GM19023 (cell line): Measurements from ENCODE around the gene SLC16A5.

Experiments
- ATAC-seq: cut with Tn5 transposase; IDR thresholded peaks from one replicate; pipeline ENCODE4 v1.9.1; 2021; ENCODE audit warnings: mild to moderate bottlenecking, moderate library complexity; ENCODE audit not compliant: unreplicated experiment

The SLC16A5 gene

DNA sequence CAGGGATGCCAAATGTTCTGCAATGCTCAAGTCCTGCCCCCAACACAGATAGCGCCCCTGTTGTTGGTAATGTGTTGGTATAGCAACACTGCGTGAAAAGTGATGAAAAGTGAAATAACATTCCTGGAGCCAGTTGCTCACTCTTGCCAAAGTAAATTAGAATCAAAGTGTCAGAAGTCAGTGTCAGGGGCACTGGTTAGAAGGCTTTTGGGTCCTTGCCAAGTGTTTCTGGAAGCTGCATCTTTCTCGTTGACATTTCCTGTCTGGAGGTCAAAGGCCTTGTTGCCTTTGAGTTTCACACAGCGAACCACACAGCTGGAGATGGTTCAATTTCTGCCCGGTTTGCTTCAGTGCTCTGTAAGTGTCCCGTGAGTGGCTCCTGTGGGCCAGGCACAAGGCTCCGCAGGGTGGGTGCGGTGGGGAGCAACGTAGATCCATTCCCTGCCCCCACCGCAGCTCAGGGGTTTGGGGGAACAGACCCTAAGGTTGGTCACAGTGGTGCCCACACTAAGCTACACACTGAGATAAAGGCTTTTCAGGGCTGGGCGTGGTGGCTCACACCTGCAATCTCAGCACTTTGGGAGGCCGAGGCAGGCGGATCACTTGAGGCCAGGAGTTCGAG is 3.6 kb upstream of the SLC16A5 start:
- ATAC-seq: no peak

DNA sequence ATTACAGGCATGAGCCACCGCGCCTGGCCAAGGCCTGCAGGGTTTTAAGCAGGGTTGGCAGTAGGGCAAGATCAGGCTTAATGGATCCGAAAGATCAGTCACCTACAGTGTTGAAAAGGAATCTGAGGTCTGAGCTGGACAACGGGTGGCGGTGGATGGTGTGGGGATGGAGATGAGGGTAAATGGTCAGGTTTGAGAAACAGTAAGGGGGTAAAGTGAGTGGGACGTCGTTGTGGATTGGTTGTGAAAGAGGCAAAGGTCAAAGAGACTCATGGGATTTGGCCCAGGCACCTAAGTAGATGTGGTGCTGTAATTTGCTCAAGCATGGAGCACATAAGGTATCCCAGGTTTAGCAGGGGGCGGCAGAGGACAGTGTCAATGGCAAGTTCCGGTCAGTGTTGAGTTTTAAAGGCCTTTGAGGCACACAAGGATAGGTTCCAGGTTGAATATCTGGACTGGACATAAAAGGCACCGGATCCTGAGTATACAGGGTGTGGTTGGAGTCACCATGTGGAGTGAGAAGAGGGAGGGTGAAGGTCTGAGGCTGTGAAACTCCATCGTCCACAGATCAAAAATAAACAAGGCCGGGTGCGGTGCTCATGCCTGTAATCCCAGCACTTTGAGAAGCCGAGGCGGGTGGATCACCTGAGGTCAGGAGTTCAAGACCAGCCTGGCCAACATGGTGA is 1.1 kb upstream of the SLC16A5 start:
- no peak for ATAC-seq

DNA sequence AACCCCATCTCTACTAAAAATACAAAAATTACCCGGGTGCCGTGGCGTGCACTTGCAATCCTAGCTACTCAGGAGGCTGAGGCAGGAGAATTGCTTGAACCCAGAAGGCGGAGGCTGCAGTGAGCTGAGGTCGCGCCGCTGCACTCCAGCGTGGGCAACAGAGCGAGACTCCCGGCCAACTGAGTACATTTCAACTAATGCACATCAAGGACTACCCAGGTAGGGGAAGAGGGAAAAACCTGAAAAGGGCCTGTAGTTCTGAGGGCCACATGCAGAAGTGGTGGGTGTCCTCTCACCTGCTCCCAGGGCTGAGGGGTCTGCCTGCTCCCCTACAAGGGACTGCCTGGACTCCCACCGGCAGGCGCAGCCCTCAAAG is 584 bp upstream of the SLC16A5 start:
- ATAC-seq: no peak

DNA sequence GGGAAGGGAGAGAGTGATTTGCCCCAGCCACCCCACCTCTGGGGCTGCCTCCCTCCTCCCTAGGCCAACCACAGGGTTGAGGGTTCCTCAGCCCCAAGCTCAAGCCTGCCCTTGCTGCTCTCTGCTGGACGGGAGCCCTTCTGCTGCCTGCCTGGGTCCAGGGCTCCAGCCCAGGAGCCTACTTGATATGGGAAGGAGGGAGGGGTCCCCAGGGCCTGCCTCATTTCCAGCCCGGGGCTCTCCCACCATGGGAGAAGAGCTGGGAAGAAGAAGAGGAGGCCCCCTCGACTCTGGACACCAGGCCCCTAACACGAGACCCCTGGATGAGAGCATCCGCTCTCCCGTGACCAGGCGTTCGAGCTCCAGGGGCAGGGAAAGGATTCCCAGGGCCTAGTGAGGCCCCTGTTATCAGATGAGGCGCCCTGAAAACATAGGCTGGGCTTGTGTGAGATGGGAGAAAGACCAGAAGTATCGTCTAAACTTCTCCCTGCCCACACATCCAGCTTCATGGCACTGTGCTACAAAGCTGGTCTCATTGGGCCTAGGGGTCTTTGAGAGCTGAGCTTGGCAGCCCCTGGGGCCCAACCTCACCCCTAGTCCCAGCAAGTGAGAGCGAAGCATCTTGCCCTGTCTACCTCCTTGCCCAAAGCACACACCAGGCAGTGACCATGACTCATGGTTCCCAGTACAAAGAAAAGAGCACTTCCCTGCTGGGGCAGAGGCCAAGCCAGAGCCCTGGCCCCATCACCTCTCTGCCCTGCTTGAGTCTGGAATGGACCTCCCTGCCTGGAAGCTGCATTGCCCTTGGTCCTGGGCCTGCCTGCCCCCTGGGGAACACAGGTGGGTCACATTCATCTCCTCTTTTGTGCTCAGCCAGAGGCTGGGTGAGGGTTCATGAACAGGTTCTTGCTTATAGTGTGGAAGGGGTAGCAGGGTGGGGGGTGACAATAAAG is 987 bp downstream of the SLC16A5 start:
- ATAC-seq: no peak

DNA sequence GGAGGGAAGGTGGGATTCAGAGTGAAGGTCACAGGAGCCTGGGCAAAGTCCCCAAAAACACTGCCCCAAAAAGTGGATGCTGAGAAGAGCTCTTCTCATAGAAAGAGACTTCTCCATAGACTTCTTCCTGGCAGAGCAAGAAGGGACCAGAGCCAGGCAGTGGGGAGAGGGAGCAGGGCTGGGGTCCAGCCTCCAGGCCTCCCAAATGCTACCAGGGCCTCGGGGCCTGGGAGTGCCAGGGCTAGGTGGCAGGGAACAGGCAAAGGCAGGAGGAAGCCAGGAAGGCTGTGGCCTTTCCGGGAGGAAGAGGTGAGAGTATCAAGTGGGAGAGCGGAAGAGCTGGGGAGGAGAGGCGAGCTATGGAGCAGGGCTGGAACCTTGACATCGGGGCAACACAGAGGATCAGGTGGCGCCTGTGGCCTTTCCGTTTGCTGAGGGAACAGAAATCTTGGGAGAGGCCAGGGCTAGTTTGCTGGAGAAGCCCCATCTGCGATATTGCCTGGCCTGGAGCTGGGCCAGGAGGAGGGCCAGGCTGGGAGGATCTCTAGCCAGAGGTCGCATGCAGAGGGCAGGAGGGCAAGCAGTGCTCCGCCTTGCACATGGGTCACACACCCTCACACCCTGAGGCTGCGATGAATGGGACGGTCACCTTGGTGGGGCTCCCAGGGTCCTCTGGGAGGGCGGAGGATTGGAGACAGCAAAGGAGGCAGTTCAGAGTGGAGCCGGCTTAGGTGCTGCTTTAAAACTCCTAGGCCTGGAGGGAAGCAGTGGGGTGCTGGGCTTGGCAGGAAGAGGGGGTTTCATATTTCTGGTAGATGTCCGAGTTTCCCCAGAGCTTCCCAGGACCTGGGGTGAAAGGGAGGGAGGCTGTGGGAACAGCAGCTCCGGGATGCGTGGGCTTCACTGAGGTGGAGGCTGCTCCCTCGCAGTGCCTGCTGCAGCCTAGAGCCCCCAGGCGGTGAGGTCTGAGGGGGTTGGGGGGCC is 3.4 kb downstream of the SLC16A5 start:
- no peak for ATAC-seq

- no peak for ATAC-seq
These were observed 4.1 kb downstream of the SLC16A5 start for GRCh38 chr17:75091855-75092327.

- no peak for ATAC-seq
These were observed 5.9 kb downstream of the SLC16A5 start for GRCh38 chr17:75093548-75094158.

DNA sequence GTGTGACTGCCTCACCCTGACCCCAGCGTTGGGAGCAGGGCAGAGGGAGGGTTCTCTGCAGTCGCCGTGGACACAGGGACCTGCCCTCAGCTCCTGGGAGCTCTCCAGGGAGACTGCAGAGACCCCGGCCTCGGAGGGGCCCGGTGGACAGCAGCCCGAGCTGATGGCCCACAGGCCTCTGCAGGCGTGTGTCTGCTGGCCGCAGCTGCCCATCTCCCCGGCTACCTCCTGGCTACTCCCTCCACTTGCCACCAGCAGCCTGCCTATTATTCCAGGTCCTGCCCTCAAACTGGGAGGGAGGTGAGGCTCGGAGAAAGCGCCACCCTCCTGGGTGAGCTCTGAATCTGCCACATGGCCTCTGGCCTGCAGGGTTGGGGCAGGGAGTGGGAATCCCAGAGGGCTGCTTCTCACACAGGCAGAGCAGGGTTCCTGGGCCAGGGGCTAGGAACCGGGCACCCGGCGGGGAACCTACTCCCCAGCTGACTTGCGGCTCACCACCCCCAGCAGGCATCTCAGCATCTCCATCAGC is 7.2 kb downstream of the SLC16A5 start:
- no peak for ATAC-seq

DNA sequence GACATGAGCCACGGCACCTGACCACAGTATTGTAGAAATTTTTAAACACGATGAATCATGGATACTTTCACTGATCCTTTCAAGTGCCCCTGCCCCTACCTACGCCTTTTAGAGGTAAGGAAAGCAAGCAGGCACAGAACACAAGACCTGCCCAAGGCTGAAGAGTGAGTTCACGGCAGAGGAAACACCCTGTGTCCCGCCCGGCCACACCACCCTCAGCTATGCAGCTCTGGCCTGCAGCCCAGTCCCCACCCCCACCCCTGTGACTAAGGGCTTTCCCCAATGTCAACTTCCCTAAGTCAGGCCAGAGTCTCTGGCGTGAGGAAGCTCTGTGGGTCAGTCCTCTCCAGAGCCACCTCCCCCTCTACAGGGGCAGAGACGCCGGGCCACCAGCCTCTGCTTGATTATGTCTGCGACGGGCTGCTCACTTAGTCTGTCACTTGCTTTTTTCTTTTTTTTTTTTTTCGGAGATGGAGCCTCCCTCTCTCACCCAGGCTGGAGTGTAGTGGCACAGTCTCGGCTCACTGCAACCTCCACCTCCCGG is 8.4 kb downstream of the SLC16A5 start:
- no peak for ATAC-seq

GRCh38 chr17:75097865-75098264 is 10.1 kb downstream of the SLC16A5 start:
- no peak for ATAC-seq

- no peak for ATAC-seq
These were observed 11.1 kb downstream of the SLC16A5 start for GRCh38 chr17:75098861-75099260.

GRCh38 chr17:75099881-75100595 is 12.3 kb downstream of the SLC16A5 start:
- ATAC-seq: no peak

DNA sequence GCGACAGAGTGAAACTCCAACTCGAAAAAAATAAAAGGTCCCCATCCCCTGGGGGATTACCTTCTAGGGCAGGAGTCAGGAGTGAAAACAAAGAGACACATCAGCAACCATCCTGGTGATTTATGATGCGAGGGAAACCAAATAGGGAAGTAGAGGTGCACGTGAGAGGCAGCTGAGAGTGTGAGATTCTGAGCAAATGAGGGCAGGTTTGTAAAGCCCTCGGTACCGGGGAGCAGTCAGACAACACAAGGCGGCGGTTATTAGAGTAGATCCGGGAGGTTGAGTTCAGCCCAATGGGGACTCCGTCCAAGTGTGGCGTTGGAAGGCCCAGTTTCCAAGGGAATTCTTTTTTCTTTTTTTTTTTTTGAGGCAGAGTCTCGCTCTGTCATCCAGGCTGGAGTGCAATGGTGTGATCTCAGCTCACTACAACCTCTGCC is 14.6 kb downstream of the SLC16A5 start:
- ATAC-seq: no peak

- no peak for ATAC-seq
These were observed 16.1 kb downstream of the SLC16A5 start for GRCh38 chr17:75103601-75104554.

- no peak for ATAC-seq
These were observed 17.6 kb downstream of the SLC16A5 start for GRCh38 chr17:75105126-75106080.

DNA sequence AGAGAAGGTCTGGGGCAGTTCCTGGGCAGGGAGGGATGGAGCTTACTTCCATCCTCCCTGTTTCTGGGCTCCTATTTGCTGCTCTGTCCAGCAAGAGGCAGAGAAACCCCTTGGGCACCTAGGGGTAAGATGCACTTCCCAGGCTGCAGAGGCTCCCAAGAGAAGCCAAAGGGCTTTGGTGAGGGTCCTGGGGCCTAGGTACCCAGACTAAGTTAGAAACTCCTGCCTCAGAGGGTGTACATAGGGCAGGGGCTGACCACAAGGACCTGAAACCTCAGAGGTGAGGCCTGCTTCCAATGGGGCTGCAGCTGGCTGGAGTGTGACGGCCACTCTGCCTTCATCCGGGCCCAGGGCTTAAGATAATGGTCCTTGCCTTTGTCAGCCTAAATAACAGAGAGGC is 20.4 kb downstream of the SLC16A5 start:
- ATAC-seq: no peak

DNA sequence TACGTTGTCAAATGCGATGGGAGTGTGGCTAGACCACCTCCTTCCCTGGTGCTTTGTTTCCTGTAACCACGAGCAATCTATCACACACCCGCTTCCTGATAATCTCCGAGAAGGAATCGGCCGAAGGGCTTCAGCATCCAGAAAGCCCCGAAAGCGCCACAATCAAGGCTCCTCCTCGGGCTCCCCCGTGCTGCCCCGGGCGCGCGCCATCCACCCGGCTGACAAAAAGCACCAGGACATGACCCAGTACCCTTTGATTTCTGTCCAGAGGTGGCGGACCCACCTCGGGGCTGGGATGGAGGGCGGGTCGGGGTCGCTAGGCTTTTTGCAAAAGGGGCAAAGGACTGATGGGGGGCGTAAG is 21.3 kb downstream of the SLC16A5 start:
- no peak for ATAC-seq
